ENCODE results near the gene OR2H2.

OR2H2 gene

GRCh38 chr6:29590218-29590808 is 5.4 kb downstream of the OR2H2 start:
- DNase-seq (ENCODE audit: low read depth) = no peak
- H3K4me3 ChIP-seq (ENCODE audit: low read depth, low read length) = no peak overlapping the region

- DNase-seq (ENCODE audit: low read depth) = no peak
- no peak overlapping the region for H3K4me3 ChIP-seq (ENCODE audit: low read depth, low read length)
Measured at GRCh38 chr6:29591677-29592076, 6.8 kb downstream of the OR2H2 start.

- no peak overlapping the region for H3K4me3 ChIP-seq (ENCODE audit: low read depth, low read length)
- no peak for DNase-seq (ENCODE audit: low read depth)
Measured at GRCh38 chr6:29593199-29593855, 8.4 kb downstream of the OR2H2 start.

- H3K4me3 ChIP-seq (ENCODE audit: low read depth, low read length) = no peak overlapping the region
- no peak for DNase-seq (ENCODE audit: low read depth)
Measured at GRCh38 chr6:29596381-29596900, 11.5 kb downstream of the OR2H2 start.

- DNase-seq (ENCODE audit: low read depth) = no peak
- H3K4me3 ChIP-seq (ENCODE audit: low read depth, low read length) = no peak overlapping the region
Measured at GRCh38 chr6:29597184-29597583, 12.3 kb downstream of the OR2H2 start.

GRCh38 chr6:29598172-29598747 is 13.3 kb downstream of the OR2H2 start:
- no peak for DNase-seq (ENCODE audit: low read depth)

GRCh38 chr6:29602564-29603361 is 17.8 kb downstream of the OR2H2 start:
- no peak for DNase-seq (ENCODE audit: low read depth)
- H3K4me3 ChIP-seq (ENCODE audit: low read depth, low read length) = no peak overlapping the region

More at GRCh38 chr6:29598172-29598747, 13.3 kb downstream of the OR2H2 start:
- no peak overlapping the region for H3K4me3 ChIP-seq (ENCODE audit: low read depth, low read length)

GRCh38 chr6:29603456-29603855 is 18.5 kb downstream of the OR2H2 start:
- no peak for DNase-seq (ENCODE audit: low read depth)

GRCh38 chr6:29603930-29604329 is 19.0 kb downstream of the OR2H2 start:
- no peak overlapping the region for H3K4me3 ChIP-seq (ENCODE audit: low read depth, low read length)

More at GRCh38 chr6:29603456-29603855, 18.5 kb downstream of the OR2H2 start:
- H3K4me3 ChIP-seq (ENCODE audit: low read depth, low read length) = no peak overlapping the region

GRCh38 chr6:29608131-29608530 is 23.2 kb downstream of the OR2H2 start:
- DNase-seq (ENCODE audit: low read depth) = no peak
- H3K4me3 ChIP-seq (ENCODE audit: low read depth, low read length) = no peak overlapping the region

More at GRCh38 chr6:29603930-29604329, 19.0 kb downstream of the OR2H2 start:
- DNase-seq (ENCODE audit: low read depth) = no peak

- no peak overlapping the region for H3K4me3 ChIP-seq (ENCODE audit: low read depth, low read length)
- DNase-seq (ENCODE audit: low read depth) = no peak
Measured at GRCh38 chr6:29610540-29610939, 25.6 kb downstream of the OR2H2 start.

- DNase-seq (ENCODE audit: low read depth) = no peak
- no peak overlapping the region for H3K4me3 ChIP-seq (ENCODE audit: low read depth, low read length)
Measured at GRCh38 chr6:29611426-29611825, 26.5 kb downstream of the OR2H2 start.

- DNase-seq (ENCODE audit: low read depth) = no peak
- no peak overlapping the region for H3K4me3 ChIP-seq (ENCODE audit: low read depth, low read length)
Measured at GRCh38 chr6:29617782-29618554, 33.0 kb downstream of the OR2H2 start.

- DNase-seq (ENCODE audit: low read depth) = no peak
- no peak overlapping the region for H3K4me3 ChIP-seq (ENCODE audit: low read depth, low read length)
Measured at GRCh38 chr6:29619578-29620160, 34.7 kb downstream of the OR2H2 start.

- no peak overlapping the region for H3K4me3 ChIP-seq (ENCODE audit: low read depth, low read length)
- no peak for DNase-seq (ENCODE audit: low read depth)
Measured at GRCh38 chr6:29620630-29621029, 35.7 kb downstream of the OR2H2 start.

- no peak overlapping the region for H3K4me3 ChIP-seq (ENCODE audit: low read depth, low read length)
- no peak for DNase-seq (ENCODE audit: low read depth)
Measured at GRCh38 chr6:29624520-29624961, 39.6 kb downstream of the OR2H2 start.

- DNase-seq (ENCODE audit: low read depth) = no peak
- H3K4me3 ChIP-seq (ENCODE audit: low read depth, low read length) = no peak overlapping the region
Measured at GRCh38 chr6:29625337-29625930, 40.5 kb downstream of the OR2H2 start.

GRCh38 chr6:29626948-29627754 is 42.2 kb downstream of the OR2H2 start:
- peak overlapping the region; percentile 70 for H3K4me3 ChIP-seq (ENCODE audit: low read depth, low read length)
- no peak for DNase-seq (ENCODE audit: low read depth)
